HG03064 (cell line): ENCODE data around the gene CYP2A6.
"Not testable (repeated sequence)": the region's sequence is repeated elsewhere in the genome, so short reads cannot be mapped to it uniquely, and the experiment has no call there.

Source experiments
- ATAC-seq: cut with Tn5 transposase; IDR thresholded peaks from one replicate; pipeline ENCODE4 v1.9.1; 2021; ENCODE audit warnings: low read depth; ENCODE audit not compliant: unreplicated experiment

CYP2A6 gene

GRCh38 chr19:40822704-40823553, 27.3 kb downstream of the CYP2A6 start:
- not testable (repeated sequence) for ATAC-seq

GRCh38 chr19:40822161-40822560, 28.1 kb downstream of the CYP2A6 start:
- ATAC-seq = no peak

- not testable (repeated sequence) for ATAC-seq
These were observed 30.6 kb downstream of the CYP2A6 start for GRCh38 chr19:40819479-40820234.

- not testable (repeated sequence) for ATAC-seq
These were observed 31.5 kb downstream of the CYP2A6 start for GRCh38 chr19:40818480-40819399.

- ATAC-seq = no peak
These were observed 35.0 kb downstream of the CYP2A6 start for GRCh38 chr19:40815223-40815622.

- no peak for ATAC-seq
These were observed 37.1 kb downstream of the CYP2A6 start for GRCh38 chr19:40813182-40813581.

- ATAC-seq = not testable (repeated sequence)
These were observed 37.7 kb downstream of the CYP2A6 start for GRCh38 chr19:40812571-40812970.

- no peak for ATAC-seq
These were observed 38.5 kb downstream of the CYP2A6 start for GRCh38 chr19:40811478-40812341.

GRCh38 chr19:40810649-40811408, 39.4 kb downstream of the CYP2A6 start:
- peak; percentile 57 for ATAC-seq

GRCh38 chr19:40810160-40810559, 40.1 kb downstream of the CYP2A6 start:
- no peak for ATAC-seq

- ATAC-seq = no peak
These were observed 40.7 kb downstream of the CYP2A6 start for GRCh38 chr19:40809358-40810086.

GRCh38 chr19:40808497-40808896, 41.8 kb downstream of the CYP2A6 start:
- no peak for ATAC-seq

GRCh38 chr19:40808021-40808325, 42.3 kb downstream of the CYP2A6 start:
- no peak for ATAC-seq

- ATAC-seq = no peak
These were observed 42.9 kb downstream of the CYP2A6 start for GRCh38 chr19:40807147-40808020.

- no peak for ATAC-seq
These were observed 43.7 kb downstream of the CYP2A6 start for GRCh38 chr19:40806423-40807146.

- no peak for ATAC-seq
These were observed 44.9 kb downstream of the CYP2A6 start for GRCh38 chr19:40805258-40805868.
